Measurements from ENCODE around the gene LMO1. TPM values are rescaled to one million over a fixed set of nuclear protein-coding genes. Genes with fewer than 3 reads are reported as not detected.
A peak's percentile ranks its signal among the peaks of the same experiment; 100 is the strongest.

LMO1 gene
- total and polyA plus RNA-seq, 12 donors, result 0.22 to 2.5 (median 1.2) TPM; not detected in 6

- WGBS, 4 donors, result 33 to 54% (median 49%) methylated on average over 5 to 9 of the region's 9 CpGs
- intact Hi-C loops (cut with DNase I), result loop anchor here in 1 of 2 donors (5.0 to 10.0 kb wide), 2 partner anchors 38 to 95 kb away; no protein-coding TSS in a partner anchor
- no peaks in the 10 kb centered on the region for H3K9me3 ChIP-seq (replicated peaks in 1 of 3)
- H3K27me3 ChIP-seq, result no peaks in the 10 kb centered on the region
- H3K27ac ChIP-seq, result no peak overlapping the region
- DNase-seq, result peak; percentile 62 to 89 (median 75)
- H3K4me3 ChIP-seq, result no peak overlapping the region
- TF ChIP-seq POLR2A (IDR thresholded peaks at IDR 0.05) (no peak), CTCF (IDR thresholded peaks at IDR 0.05) (no peak)
- H3K36me3 ChIP-seq (replicated peaks in 1 of 2), result no peaks in the 10 kb centered on the region
- H3K4me1 ChIP-seq (replicated peaks in 1 of 2), result peaks cover 0 to 11% of the 10 kb centered on the region in 2 donors
These were observed 34.1 kb downstream of the LMO1 start for GRCh38 chr11:8229299-8230177.

- Histone ChIP-seq H3K27ac (no peak overlapping the region), H3K27me3 (no peaks in the 10 kb centered on the region), H3K36me3 (replicated peaks in 1 of 2) (no peaks in the 10 kb centered on the region), H3K4me1 (replicated peaks in 1 of 2) (peaks cover 0 to 8% of the 10 kb centered on the region in 2 donors), H3K4me3 (no peak overlapping the region), H3K9me3 (replicated peaks in 1 of 3) (no peaks in the 10 kb centered on the region)
- no peak for DNase-seq
- intact Hi-C loops (cut with DNase I), result loop anchor here in 1 of 2 donors (5.0 to 10.0 kb wide), 2 partner anchors 39 to 97 kb away; no protein-coding TSS in a partner anchor
- 79 to 96% (median 83%) methylated on average over 5 to 7 of the region's 7 CpGs for WGBS, 4 donors
- TF ChIP-seq CTCF (IDR thresholded peaks at IDR 0.05), result no peak
- no peak for TF ChIP-seq POLR2A (IDR thresholded peaks at IDR 0.05)
These were observed 35.4 kb downstream of the LMO1 start for GRCh38 chr11:8228231-8228630.

- TF ChIP-seq CTCF (IDR thresholded peaks at IDR 0.05), result no peak
- no peak for TF ChIP-seq POLR2A (IDR thresholded peaks at IDR 0.05)
- H3K4me1 ChIP-seq (replicated peaks in 1 of 2), result peaks cover 0 to 8% of the 10 kb centered on the region in 2 donors
- H3K36me3 ChIP-seq (replicated peaks in 1 of 2), result no peaks in the 10 kb centered on the region
- H3K9me3 ChIP-seq (replicated peaks in 1 of 3), result no peaks in the 10 kb centered on the region
- DNase-seq, result no peak
- no peak overlapping the region for H3K4me3 ChIP-seq
- no peaks in the 10 kb centered on the region for H3K27me3 ChIP-seq
- no peak overlapping the region for H3K27ac ChIP-seq
- intact Hi-C loops (cut with DNase I), result loop anchor here in 1 of 2 donors (5.0 to 10.0 kb wide), 2 partner anchors 40 to 97 kb away; no protein-coding TSS in a partner anchor
- 85 to 96% (median 91%) methylated on average over 4 of the region's 4 CpGs for WGBS, 4 donors
These were observed 36.2 kb downstream of the LMO1 start for GRCh38 chr11:8227156-8228152.
